ENCODE results near the gene TDRD9.

TDRD9 gene

DNA sequence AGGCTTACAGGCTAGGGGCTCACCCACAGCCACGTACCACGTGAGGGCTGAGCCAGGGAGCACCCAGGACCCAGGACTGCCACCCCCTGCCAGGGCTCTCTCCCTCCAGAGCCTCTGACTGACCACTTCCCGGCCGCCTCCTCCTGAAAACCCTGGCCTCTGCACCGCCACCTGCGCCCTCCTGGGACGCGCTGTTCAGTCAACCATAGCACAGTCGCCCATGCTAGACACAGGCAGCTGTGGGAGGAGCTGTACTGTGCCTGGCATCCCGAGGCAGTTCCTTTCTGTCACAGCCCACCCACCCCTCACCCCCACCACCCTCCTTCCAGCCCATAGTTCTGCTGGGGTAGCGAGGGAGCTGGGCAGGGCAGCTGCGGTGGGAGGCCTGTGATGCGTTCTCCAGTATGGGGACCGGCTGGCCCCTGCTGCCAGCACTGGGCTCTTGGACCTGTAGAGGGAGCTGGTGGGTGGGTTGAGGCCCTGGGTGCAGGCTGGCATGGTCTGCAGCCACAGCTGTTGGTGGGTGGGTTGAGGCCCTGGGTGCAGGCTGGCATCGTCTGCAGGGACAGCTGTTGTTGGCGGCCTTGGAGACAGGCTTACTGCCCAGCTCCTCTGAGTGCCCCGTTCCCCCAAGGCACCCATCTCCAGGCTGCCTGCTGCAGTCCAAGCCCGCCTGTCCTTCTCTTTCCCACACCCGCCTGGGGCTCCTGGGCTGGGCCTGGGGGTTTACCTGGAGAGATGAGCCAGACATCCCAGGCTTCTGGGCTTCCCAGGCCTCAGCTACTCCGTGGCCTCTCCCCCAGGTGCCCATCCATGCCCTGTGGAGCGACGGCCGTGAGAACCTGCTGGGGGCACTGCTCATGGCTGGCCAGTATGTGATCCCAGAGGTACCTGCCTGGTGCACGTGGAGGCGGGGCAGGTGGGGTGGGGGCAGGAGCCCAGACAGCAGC is 168.8 kb downstream of the TDRD9 start:
- TF ChIP-seq ZFX (IDR thresholded peaks at IDR 0.05; ENCODE audit: borderline replicate concordance), result no peak
- TF ChIP-seq, protein P1, sequence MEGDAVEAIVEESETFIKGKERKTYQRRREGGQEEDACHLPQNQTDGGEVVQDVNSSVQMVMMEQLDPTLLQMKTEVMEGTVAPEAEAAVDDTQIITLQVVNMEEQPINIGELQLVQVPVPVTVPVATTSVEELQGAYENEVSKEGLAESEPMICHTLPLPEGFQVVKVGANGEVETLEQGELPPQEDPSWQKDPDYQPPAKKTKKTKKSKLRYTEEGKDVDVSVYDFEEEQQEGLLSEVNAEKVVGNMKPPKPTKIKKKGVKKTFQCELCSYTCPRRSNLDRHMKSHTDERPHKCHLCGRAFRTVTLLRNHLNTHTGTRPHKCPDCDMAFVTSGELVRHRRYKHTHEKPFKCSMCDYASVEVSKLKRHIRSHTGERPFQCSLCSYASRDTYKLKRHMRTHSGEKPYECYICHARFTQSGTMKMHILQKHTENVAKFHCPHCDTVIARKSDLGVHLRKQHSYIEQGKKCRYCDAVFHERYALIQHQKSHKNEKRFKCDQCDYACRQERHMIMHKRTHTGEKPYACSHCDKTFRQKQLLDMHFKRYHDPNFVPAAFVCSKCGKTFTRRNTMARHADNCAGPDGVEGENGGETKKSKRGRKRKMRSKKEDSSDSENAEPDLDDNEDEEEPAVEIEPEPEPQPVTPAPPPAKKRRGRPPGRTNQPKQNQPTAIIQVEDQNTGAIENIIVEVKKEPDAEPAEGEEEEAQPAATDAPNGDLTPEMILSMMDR (IDR thresholded peaks at IDR 0.05), result peak; percentile 57
- no peak overlapping the region for H3K27ac ChIP-seq

DNA sequence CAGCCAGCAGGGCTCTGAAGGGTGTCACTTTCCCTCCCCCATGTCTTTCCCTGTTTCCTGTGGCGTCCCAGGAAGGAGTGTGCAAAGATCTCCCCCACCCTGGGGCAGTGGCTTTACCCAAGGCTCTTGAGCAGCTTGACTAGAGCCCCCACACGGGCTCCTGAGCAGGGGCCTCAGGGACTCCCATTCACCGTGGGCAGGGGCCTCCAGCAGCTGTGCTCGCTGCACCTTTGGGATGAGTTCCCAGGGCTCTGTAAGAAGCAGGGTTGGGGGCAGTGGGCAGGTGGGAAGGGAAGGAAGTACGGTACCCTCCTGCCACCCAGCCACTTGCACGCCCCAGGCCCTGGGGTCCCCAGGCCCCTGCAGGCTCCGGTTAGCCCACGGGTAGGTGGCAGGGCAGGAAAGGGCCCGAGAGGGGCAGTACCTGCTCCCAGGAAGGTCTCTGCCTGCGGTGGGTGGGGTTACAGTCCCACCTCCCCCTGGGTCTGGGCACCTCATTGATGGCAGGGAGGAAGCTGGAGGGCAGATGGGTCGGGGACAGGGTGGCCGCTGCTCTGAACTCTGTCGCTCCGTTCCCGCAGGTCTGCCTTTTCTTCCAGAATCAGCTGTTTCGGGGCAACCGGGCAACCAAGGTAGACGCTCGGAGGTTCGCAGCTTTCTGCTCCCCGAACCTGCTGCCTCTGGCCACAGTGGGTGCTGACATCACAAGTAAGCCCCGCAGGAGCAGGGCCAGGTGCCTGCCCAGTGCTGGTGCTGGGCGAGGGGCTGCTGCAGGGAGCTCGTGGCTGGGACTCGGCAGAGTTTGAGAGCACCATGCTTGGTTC is 170.2 kb downstream of the TDRD9 start:
- no peak for TF ChIP-seq ZFX (IDR thresholded peaks at IDR 0.05; ENCODE audit: borderline replicate concordance)
- H3K27ac ChIP-seq, result no peak overlapping the region

DNA sequence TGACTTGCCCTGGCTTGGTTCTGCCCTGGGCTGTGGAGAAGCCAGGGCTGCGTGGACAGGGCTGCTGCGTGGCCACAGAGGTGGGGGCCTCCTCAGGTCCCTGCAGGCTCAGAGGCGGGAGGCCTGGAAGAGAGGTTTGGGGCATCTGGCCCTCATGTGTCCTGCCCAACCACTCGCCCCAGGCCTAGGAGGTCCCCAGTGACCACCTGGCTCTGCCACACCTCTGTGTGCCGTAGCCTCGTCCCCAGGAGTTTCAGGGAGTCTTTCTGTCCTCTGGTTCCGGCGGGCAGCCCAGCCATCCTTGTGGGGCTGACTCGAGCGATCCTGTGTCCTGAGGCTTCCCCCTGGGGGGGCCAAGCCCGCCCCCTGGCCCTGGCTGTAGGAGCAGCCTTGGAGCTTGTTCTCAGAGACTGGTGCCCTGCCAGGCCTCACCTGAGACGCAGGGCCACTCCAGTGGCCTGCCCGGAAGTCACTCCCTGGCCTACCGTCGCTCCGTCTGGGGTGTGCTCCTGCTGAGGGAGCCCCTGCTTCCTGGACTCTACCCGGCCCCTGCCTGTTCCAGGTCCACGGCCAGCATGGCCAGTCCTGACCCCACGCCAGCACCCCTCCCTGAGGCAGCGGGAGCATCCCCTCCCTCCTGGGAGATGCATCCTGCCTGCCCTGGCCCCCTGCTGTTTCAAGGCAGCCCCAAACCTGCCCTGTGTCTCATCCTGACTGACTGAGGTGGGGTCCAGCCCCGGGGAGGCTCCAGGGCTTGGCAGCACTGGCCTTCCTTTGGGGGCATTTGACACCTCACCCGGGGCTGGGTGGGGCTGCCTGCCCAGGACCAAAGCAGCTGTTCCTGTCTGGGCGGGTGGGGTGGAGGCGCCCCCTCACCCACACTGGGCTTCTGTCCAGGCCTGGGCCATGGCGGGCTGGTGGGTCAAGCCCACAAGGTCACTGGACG is 171.1 kb downstream of the TDRD9 start:
- no peak overlapping the region for H3K27ac ChIP-seq
- TF ChIP-seq ZFX (IDR thresholded peaks at IDR 0.05; ENCODE audit: borderline replicate concordance), result no peak

DNA sequence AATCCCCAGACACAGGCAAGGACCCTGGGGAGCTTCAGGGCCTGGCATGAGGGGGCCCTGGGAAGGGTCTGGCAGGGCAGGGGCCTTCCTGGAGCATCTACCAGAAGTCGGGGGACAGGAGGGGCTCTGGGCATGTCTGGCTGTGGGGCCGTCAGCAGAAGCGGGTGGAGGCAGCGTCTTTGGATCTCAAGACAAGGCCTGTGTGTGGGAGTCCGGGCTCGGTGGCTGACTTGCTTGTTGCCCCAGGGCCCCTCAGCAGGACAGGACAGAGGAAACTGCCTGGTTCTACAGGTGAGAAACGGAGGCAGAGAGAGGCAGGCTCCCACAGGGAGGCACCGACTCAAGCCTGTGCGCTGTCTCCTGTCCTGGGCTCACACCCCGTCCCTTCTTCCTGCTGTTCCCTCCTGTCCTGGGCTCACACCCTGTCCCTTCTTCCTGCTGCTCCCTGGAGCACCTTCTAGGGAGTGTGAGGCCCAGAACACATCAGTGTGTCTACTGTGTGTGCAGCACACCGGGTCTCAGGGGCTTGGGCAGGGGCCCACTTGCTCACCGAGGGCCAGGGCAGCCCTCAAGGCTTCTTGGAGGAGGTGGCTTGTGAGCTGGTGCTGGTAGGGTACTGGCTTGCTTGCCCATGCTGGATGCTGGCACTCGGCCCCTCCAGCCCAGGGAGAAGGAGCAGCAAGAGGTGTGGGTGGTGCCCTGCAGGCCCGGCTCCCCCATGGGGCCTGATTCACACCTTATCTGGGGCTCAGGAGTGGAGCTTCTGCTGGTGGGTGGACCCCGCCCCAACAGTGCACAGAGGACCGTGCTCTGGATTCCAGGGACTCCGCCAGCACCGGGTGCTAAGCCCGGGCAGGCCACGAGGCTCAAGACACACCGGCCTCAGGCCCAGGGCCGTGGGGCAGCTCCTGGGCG is 172.2 kb downstream of the TDRD9 start:
- TF ChIP-seq, protein P1 (IDR thresholded peaks at IDR 0.05), result no peak
- TF ChIP-seq ZFX (IDR thresholded peaks at IDR 0.05; ENCODE audit: borderline replicate concordance), result no peak
- H3K27ac ChIP-seq, result no peak overlapping the region

DNA sequence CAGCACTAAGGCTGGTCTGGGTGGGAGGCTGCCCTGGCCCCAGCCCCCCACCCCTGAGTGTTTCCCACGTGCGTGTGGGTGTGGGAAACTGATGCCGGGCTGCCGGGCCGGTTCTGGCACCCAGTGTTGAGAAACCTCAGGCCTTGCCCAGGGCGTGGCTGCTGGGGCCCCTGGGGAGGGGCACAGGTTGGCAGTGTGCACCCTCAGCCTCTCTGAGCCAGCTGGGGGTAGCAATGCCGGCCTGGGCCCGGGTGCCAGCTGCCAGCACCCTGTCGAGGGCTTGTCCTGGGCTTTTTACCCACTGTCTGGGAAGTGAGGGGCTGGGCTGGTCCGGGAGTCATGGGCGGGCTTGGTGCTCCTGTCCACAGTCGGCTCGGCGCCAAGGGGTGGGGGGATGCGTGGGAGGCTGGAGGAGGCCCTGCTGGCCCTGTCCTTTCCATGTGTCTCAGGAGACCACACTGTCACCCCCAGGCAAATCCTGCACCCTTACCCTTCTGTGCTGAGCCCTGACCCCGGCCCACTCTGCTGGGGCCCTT is 172.9 kb downstream of the TDRD9 start:
- no peak overlapping the region for H3K27ac ChIP-seq
- TF ChIP-seq, protein P1 (IDR thresholded peaks at IDR 0.05), result no peak
- TF ChIP-seq ZFX (IDR thresholded peaks at IDR 0.05; ENCODE audit: borderline replicate concordance), result no peak

DNA sequence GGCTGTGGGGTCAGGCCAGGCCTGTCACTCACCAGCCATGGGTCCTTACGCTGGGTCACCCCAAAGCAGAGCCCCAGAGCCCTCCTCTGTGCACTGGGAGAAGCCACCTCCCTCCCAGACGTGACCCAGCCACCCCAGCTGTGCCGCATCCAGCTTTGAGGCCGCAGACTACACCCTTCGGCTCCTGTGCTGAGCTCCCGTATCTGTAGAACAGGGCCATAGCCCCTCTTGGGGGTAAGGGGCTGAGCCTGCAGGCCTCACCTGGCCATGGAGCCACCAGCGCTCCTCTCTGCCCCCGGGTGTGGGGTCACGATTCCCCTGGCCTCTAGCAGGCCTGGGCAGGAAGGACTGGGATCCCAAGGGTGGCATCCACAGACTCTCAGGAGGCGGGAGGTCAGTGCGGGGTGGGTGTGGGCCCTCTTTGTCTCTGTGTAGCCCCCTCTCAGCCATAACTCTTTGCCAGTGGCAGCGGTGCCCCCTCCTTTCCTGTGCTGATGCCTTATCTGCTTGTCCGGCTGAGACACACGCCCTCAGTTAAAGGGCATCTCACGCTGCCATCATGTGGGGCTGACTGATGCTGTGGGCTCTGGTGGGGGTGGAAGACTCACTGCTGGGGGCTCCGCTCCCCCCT is 173.5 kb downstream of the TDRD9 start:
- no peak overlapping the region for H3K27ac ChIP-seq
- TF ChIP-seq ZFX (IDR thresholded peaks at IDR 0.05; ENCODE audit: borderline replicate concordance), result no peak
- TF ChIP-seq, protein P1 (IDR thresholded peaks at IDR 0.05), result no peak
